Stimulated activated CD8-positive, alpha-beta memory T cell treated with anti-CD3 and anti-CD28 coated beads, Interleukin-7, amount 100 ng/mL, for 1 hour (primary cell): Measurements from ENCODE around the gene ZCCHC18.

ENCODE experiments used
- DNase-seq, 2 donors: peaks; one replicate each; pipeline ENCODE4 v3.0.0-alpha.2; 2020; ENCODE audit warnings: low read depth in 2 of 2

The ZCCHC18 gene

DNA sequence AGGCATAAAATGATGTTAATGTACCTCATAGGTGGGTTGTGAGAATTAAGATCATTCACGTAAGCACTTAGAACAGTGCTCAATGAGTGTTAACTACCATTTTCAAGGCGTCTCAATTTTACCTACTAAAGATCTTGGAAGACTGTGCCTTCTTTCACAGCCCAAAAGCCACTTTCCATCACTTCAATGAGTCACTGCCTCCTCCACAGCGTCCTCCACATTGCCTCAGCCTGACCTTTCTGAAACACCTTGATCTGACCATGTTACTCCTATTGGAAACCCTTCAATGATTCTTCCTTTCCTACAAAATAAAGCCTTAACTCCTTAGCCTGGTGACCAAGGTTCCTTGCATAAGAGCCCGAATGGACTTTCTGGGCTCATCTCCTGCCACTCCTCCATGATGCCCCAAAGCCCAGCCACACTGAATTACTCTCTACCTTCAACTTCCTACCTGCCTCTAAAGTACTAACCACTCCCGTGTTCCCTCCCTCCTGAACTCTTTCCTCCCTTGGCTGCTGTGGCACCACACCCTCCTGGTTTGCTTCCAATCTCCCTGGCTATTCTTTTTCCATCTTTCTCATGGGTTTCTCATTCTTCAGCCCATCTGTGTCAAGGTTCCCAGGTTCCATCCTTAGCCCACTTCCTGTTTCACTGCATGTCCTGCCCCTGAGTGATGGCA, 22.4 kb downstream of the ZCCHC18 start:
- DNase-seq = no peak

DNA sequence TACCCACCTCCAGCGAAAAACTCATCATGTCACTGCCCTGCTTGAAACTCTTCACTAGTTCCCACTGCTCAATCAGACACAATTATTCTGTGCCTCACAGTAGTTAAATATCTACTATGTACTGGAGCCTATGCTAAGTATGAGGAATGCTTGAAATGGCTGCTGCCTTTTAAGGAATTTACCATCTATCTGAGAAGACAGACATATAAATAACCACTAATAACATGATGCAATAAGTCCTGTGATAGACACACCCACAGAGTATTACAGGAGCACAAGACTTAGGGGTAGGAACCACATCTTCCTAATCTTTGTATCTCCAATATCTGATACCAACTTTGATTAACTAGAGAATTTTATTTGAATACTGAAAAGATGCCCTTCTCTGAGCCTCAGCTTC, 23.4 kb downstream of the ZCCHC18 start:
- DNase-seq = no peak

DNA sequence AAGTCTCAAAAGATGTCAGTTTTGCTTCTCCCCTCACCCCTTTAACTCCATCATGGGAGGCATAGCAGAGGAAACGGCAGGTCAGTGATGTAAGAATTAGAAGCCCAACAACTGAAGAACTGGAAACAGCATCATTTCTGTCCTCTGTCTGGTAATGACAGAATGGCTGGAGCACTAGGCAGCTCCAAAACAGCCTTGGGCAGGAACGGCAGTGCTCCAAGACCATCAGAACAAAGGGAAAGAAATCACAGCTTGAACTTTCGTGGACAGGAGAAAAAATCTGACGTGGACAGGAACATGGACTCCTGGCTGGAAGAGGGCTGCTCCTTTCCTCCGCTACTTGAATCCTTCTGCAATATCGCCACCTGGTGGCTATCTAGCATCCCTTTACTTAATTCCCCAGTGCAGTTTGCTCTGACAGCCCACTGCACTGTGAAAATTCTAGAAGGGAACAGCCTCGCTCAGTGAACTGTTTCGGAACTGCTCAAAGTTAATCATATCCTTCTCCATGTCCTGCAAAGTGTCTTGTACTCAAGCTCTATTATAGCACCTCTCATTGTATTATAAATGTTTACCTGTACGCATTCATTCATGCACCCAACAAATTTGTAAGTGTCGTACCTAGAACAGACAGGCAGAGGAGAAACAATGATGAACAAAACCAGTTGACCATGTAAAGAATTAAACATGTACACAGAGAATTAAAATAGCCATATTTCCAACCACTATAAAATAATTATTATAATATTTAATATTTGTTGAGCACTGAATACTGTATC, 24.1 kb downstream of the ZCCHC18 start:
- no peak for DNase-seq

DNA sequence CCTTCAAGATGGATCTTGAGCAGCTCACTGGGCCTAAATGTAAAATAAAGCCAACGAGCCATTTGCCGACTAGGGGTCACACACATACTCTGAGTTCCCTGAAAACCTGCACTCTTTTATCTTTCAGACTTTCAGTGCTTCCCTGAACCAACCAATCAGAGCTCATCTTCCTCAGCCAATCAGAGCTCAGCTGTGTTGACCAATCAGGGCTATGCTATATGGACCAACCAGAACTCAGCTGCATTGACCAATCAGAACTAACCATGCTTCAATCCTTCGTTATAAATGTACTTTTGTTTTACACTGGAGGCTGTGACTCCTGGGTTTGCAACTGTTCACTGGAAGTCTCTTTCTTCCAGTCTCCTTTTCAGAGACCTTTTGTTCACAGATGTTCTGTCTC, 25.2 kb downstream of the ZCCHC18 start:
- no peak for DNase-seq

DNA sequence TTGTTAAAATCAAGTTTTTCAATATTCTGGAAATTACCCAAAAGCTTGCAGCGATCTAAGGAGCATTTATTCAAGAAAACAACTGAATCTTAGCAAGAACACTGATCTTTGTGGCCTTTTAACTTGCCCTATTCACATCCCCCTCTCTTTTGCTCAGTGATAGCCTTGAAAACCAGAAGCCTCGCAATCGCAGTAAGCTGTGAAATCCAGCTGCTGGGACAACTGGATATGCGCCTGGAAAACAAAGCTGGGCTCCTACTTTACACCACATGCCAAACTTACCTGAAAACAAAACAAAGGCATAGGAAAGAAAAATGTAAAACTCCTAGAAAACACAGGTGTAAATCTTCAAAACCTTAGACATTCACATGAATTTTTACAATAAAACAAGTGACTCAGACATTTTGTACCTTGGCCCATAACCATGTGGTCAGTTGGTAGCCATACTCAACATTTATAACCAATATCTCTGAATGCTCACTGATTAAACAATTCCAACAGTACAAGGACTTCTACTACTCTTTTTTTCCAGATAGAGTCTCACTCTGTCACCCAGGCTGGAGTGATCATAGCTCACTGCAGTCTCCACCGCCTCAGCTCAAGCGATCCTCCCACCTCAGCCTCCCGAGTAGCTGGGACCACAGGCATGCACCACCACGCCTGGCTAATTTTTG, 28.9 kb downstream of the ZCCHC18 start:
- no peak for DNase-seq

DNA sequence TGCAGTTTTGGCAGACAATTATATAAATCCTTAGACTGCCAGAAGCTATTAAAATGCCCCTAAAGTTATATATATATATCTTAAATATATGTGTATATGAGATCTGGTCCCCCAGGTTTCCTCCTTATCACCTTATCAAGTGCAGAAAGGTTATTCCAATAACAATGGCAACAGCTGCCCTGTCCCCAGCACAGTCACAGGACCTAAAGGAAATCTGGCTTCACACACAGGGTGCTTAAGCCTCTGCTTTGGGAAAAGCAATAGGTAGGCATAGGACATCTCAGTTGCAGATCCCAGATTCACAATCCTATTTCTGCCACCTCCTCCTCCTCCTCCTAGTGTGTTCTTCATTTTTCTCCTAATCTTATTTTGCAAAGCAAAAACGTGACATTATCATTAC, 38.7 kb downstream of the ZCCHC18 start:
- no peak for DNase-seq

DNA sequence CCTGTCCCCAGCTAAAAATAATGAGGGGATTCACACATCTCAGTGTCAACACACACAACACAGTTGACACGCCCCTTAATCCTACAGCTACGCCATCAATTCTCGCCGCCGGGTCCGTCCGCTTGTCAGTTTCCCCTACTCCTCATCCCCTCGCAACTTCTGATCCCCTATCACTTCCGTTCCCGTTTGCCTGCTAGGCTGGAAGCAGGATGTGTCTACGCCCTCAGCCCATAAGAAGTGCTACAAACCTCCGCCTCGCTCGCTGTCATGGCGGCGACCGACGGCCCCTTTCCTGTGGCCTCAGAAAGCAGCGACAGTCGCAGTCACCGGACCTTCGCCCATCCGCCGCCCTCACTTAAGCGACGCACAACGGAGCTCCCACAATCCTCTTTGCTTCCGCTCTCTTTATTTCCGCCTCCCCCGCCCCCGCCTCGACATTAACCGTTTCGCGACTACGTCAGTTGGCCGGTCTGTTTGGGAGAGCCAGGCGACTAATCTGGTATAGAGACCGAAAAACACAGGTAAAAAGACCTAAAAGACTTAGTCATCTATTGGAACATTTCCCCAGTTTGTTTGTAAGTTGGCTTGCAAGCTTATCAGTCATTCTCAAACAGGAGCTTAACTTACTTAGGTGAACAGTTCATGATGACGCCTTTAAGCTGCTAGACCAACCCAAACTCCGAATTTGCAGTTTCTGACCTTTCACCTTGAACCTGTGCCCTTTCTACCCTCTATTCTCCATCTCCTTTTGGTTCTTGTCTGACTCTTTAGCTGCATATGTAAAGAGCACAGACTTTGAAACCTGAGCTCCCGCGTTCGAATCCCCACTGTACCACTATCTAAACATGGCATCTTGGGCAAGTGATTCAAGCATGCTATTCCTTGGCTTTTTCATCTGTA, 44.6 kb downstream of the ZCCHC18 start, which contains the start of gene SLC25A53:
SLC25A53 (minus strand) TSS at position 380 of the 900 bp plus-strand sequence. CDS start 51,752 bp downstream, outside the sequence.
- DNase-seq = peak; percentile 40 to 41
